Loucy (cell line): ENCODE measurements around the gene TIGD7.

Experiments used
- CTCF ChIP-seq: fragments of 200-600 bp; sonication (generic); conservative IDR thresholded peaks from 2 replicates; pipeline ENCODE4 v1.5.1; 2014; ENCODE audit warnings: mild to moderate bottlenecking, antibody characterized with exemption, low read length
- EZH2phosphoT487 ChIP-seq: fragments of 200-600 bp; IDR thresholded peaks from 2 replicates; pipeline ENCODE4 v1.6.1; 2018; ENCODE audit warnings: antibody characterized with exemption, mild to moderate bottlenecking, moderate library complexity, borderline replicate concordance

GRCh38 chr16:3256866-3257465, 48.3 kb downstream of the TIGD7 start:
- TF ChIP-seq CTCF (no peak), EZH2phosphoT487 (no peak)
